Adipocyte (in vitro differentiated cells): Measurements from ENCODE around the gene TNC.

ENCODE experiments used
- DNase-seq: peaks from one replicate; pipeline ENCODE4 v3.0.0-alpha.2; 2015; ENCODE audit warnings: low read depth
- H3K27me3 ChIP-seq: replicated peaks from 2 replicates; pipeline ENCODE4 v1.7.0; 2013; ENCODE audit warnings: mild to moderate bottlenecking, low read length, moderate library complexity; ENCODE audit not compliant: control insufficient read depth, insufficient read depth
- H3K36me3 ChIP-seq: 2 replicates; pipeline ENCODE4 v1.7.0; 2013; ENCODE audit warnings: low read length, mild to moderate bottlenecking, moderate library complexity; ENCODE audit not compliant: control insufficient read depth, insufficient read depth, severe bottlenecking
- H3K4me1 ChIP-seq: 2 replicates; pipeline ENCODE4 v1.7.0; 2013; ENCODE audit warnings: mild to moderate bottlenecking, low read length, moderate library complexity; ENCODE audit not compliant: control insufficient read depth, insufficient read depth
- H3K4me3 ChIP-seq: 2 replicates; pipeline ENCODE4 v1.7.0; 2013; ENCODE audit warnings: mild to moderate bottlenecking, low read length, moderate library complexity
- H3K9ac ChIP-seq: 2 replicates; pipeline ENCODE4 v1.7.0; 2013; ENCODE audit warnings: mild to moderate bottlenecking, low read length, moderate library complexity
- H3K9me3 ChIP-seq: 2 replicates; pipeline ENCODE4 v1.7.0; 2013; ENCODE audit warnings: mild to moderate bottlenecking, low read length, moderate library complexity; ENCODE audit not compliant: control insufficient read depth

TNC gene

DNA sequence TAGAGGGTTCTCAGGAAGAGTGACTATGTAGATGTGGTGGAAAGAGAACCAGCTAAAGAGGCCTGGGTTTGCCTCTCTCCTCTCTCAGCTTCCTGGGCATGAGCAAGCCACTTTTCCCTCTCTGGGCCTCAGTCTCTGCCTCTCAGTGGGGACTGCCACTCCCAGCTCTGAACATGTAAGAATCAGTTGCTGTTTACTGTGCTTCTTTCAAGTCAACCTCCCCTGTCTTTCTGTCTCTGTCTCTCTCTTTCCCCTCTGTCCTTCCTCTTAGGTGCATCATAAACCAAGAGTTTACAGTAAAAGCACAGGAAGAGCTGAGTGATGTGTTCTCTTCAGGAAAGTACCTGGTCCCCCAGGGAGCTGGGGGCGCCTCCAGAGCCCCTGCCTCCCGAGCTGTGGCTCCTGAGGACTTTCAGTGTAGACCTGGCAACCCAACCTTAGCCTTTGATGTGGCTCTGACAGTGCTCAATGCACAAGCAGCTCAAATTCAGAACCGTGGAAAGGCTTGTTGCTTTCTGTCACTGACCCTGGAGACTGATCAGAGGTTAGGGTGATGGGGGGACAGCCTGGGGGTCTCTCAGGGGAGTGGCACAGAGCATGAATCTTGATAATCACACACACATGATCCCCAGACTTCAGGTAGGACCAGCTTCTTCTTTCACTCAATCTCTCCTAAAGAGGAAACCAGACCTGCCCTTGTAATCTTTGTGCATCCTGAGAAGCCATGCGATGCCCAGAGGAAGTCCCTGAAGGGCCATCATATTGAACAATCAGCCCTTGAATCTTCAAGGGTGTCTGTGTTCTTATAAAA lies 128.2 kb downstream of the TNC start:
- Histone ChIP-seq H3K9ac (no peak overlapping the region), H3K9me3 (no peaks in the 10 kb centered on the region), H3K27me3 (no peaks in the 10 kb centered on the region), H3K36me3 (no peaks in the 10 kb centered on the region), H3K4me1 (peaks cover 15% of the 10 kb centered on the region), H3K4me3 (no peak overlapping the region)
- DNase-seq, result no peak

DNA sequence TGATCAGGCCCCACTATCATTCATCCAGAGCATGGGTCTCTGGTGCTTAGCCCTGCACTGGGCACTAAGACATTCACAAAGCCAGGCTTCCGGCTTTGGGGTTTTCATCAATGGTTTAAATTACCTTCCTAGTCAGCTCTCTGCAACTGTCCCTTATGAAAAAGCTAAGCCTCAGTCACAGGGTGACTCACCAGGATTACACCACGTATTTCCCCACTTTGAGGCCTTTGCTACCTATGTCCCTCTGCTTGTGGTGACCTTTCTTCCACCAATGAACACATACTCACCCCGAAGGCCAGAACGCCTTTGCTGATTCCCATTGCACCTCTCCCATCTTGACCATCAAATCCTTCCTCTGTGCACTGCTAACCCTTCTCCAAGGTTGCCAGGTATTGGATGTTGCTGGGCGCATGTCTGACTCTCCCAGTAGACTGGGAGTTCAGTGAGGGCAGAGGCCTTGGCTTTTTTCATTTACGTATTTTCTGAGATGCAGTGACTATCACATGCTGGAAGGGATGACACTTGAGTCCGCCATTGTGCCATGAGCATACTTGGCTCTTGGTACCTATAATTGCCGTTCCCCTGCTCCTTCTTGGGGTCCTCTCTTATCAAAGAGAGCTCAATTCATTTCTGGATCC lies 128.9 kb downstream of the TNC start:
- H3K4me1 ChIP-seq, result peaks cover 15% of the 10 kb centered on the region
- no peak overlapping the region for H3K4me3 ChIP-seq
- H3K9ac ChIP-seq, result no peak overlapping the region
- H3K27me3 ChIP-seq, result no peaks in the 10 kb centered on the region
- peak; percentile 35 for DNase-seq
- no peaks in the 10 kb centered on the region for H3K9me3 ChIP-seq
- no peaks in the 10 kb centered on the region for H3K36me3 ChIP-seq

GRCh38 chr9:114987116-114987515 lies 130.8 kb downstream of the TNC start:
- Histone ChIP-seq H3K27me3 (no peaks in the 10 kb centered on the region), H3K36me3 (no peaks in the 10 kb centered on the region), H3K4me1 (peaks cover 15% of the 10 kb centered on the region), H3K9ac (no peak overlapping the region), H3K9me3 (no peaks in the 10 kb centered on the region), H3K4me3 (no peak overlapping the region)
- DNase-seq, result no peak

DNA sequence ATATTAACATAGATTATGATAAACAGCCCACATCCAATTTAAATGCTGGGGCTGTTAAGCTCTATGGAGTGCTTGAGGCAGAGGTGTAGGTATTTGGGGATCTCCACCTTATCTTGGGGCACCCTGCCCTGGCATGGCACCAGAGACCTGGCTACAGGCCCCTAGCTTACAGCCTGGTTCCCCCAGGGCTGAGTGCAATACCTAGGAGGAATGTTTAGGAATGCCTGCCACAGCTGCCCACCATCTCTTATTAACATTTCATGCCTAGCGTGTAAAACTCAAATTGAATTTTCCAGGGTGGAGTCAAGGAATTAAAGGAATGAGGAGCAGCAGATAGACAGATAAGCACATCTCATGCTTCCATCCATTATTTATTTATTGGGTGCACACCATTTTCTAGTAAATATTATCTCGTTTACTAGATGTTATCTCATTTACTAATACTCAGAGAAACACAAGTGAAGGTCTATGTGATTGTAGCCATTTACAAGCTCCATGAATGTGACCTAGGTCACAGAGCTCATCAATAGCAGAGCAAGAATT lies 131.9 kb downstream of the TNC start:
- no peaks in the 10 kb centered on the region for H3K36me3 ChIP-seq
- H3K9ac ChIP-seq, result no peak overlapping the region
- no peaks in the 10 kb centered on the region for H3K27me3 ChIP-seq

GRCh38 chr9:114981063-114981462 lies 136.9 kb downstream of the TNC start:
- Histone ChIP-seq H3K4me3 (no peak overlapping the region), H3K27me3 (peaks cover 5% of the 10 kb centered on the region), H3K9me3 (no peaks in the 10 kb centered on the region)

More for the DNA sequence above, 131.9 kb downstream of the TNC start:
- DNase-seq, result no peak
- Histone ChIP-seq H3K4me3 (no peak overlapping the region), H3K4me1 (peaks cover 16% of the 10 kb centered on the region), H3K9me3 (no peaks in the 10 kb centered on the region)

DNA sequence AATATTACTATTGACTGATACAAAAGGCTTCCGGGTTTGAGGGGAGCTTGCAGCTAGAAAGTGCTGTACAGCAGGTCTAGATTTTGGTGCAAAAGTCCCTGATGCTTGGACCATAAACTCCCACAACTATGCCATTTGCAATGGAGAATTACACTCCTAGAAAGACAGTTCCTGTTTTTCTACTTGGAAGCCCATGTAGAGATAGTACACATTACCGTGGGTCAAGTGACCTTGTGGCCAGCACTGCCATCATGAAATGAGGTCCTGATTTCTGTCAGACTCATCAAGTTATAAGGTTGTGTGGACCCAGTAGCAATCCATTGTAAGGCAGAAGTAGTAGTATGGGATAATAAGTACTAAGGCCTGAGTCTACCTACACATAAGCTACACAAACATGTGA lies 144.7 kb downstream of the TNC start:
- peaks cover 11% of the 10 kb centered on the region for H3K4me1 ChIP-seq
- peaks cover 5% of the 10 kb centered on the region for H3K27me3 ChIP-seq
- no peak overlapping the region for H3K9ac ChIP-seq
- H3K4me3 ChIP-seq, result no peak overlapping the region
- H3K9me3 ChIP-seq, result no peaks in the 10 kb centered on the region
- no peak for DNase-seq
- H3K36me3 ChIP-seq, result no peaks in the 10 kb centered on the region

More at GRCh38 chr9:114981063-114981462, 136.9 kb downstream of the TNC start:
- Histone ChIP-seq H3K9ac (no peak overlapping the region), H3K36me3 (no peaks in the 10 kb centered on the region), H3K4me1 (peaks cover 6% of the 10 kb centered on the region)
- DNase-seq, result peak; percentile 25

DNA sequence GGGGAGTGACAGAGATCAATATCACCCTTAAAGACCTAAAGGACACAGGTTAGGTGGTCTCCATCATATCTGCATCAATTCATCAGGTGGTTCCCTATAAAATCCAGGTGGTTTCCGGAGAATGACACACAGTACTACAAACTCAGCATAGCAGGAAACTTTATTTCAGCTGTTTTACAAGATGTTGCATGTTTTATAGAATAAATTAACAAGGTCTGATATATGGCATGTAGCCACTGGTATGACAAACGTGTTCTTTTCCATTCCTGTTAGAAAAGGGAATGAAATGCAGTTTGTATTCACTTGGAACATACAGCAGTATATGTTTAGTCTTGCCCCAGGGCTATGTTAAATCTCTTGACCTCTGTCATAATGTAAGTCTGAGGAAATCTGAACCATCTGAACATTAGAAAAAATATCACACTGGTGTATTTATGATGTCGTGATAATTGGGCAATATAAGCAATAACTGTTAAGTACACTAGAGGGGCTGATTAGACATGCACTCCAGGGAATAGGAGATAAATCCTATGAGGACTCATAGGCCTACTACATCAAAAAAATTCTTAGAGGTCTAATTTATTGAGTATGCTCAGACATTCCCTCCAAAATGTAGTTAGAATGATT lies 145.3 kb downstream of the TNC start:
- Histone ChIP-seq H3K9ac (no peak overlapping the region), H3K9me3 (no peaks in the 10 kb centered on the region), H3K36me3 (no peaks in the 10 kb centered on the region), H3K27me3 (peaks cover 1% of the 10 kb centered on the region), H3K4me3 (no peak overlapping the region), H3K4me1 (peaks cover 12% of the 10 kb centered on the region)
- peak; percentile 23 for DNase-seq
